Thyroid gland (tissue), 4 donors: ENCODE data around the gene ZBED4.

ENCODE experiments used
- POLR2A ChIP-seq, 2 donors: fragments of 450-650 bp; IDR thresholded peaks; one replicate each; pipeline ENCODE4 v1.6.1; 2017; ENCODE audit warnings: antibody characterized with exemption in 2 of 2, mild to moderate bottlenecking in 2 of 2, moderate library complexity in 1 of 2
- TF ChIP-seq, protein P1 (sequence below), 6 experiments: fragments of 200-600 bp in 3 of 6; fragments of 450-650 bp in 3 of 6; sonication (generic) in 3 of 6; IDR thresholded peaks; one replicate each; pipeline ENCODE4 v1.5.1; 2016 to 2019; ENCODE audit warnings: antibody characterized with exemption in 6 of 6, mild to moderate bottlenecking in 2 of 6, inconsistent platforms in 1 of 6, moderate library complexity in 1 of 6

DNA sequence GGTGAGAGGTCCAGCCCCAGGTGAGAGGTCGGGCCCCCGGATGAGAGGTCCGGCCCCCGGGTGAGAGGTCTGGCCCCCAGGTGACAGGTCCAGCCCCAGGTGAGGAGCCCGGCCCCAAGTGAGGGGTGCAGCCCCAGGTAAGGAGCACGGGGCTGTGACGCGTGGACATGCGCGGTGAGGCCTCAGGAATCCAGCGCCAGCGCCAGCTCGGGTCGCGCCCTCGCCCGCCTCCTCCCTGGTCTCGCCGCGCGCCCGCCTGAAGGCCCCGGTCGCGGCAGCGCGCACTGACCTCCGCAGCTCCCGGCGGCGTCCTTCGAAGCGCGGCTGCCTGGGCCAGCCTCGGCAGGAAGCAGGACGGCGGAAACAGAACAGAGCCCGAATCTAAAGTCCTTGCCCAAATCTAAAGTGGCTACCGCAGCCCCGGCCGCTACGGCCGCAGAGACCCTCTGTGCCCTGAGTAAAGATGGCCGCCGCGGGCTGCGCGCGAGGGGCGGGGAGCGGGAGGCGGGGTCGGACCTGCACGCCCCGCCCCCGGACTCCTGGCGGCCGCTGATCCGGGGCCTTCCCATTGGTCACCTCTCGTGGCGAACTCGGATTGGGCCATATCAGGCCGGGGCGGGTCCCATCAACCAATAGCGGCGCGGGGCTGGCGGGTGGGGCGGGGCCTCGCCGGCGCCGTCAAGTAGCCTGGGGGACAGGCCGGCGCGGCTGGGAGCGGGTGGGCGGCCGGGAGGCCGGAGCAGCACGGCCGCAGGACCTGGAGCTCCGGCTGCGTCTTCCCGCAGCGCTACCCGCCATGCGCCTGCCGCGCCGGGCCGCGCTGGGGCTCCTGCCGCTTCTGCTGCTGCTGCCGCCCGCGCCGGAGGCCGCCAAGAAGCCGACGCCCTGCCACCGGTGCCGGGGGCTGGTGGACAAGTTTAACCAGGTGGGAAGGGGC is 64.6 kb downstream of the ZBED4 start, which contains the start of the genes ALG12 and CRELD2:
- TF ChIP-seq, protein P1, sequence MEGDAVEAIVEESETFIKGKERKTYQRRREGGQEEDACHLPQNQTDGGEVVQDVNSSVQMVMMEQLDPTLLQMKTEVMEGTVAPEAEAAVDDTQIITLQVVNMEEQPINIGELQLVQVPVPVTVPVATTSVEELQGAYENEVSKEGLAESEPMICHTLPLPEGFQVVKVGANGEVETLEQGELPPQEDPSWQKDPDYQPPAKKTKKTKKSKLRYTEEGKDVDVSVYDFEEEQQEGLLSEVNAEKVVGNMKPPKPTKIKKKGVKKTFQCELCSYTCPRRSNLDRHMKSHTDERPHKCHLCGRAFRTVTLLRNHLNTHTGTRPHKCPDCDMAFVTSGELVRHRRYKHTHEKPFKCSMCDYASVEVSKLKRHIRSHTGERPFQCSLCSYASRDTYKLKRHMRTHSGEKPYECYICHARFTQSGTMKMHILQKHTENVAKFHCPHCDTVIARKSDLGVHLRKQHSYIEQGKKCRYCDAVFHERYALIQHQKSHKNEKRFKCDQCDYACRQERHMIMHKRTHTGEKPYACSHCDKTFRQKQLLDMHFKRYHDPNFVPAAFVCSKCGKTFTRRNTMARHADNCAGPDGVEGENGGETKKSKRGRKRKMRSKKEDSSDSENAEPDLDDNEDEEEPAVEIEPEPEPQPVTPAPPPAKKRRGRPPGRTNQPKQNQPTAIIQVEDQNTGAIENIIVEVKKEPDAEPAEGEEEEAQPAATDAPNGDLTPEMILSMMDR (IDR thresholded peaks at IDR 0.05), result no peak
- peak; percentile 57 to 92 for TF ChIP-seq POLR2A (IDR thresholded peaks at IDR 0.05)
